ENCODE results near the gene GPSM1.
A peak's percentile ranks its signal among the peaks of the same experiment; 100 is the strongest.
"Not testable (repeated sequence)": the region's sequence is repeated elsewhere in the genome, so short reads cannot be mapped to it uniquely, and the experiment has no call there.

Gene GPSM1

GRCh38 chr9:136345281-136346156, 18.2 kb downstream of the GPSM1 start:
- H3K27me3 ChIP-seq (ENCODE audit: control insufficient read depth, insufficient read depth, low read length): no peaks in the 10 kb centered on the region
- H3K9me3 ChIP-seq (replicated peaks; ENCODE audit: low read length): no peaks in the 10 kb centered on the region
- H3K4me2 ChIP-seq (ENCODE audit: low read length): peak overlapping the region; percentile 60
- H3K4me3 ChIP-seq (ENCODE audit: low read length): peak overlapping the region; percentile 46
- peaks cover 39% of the 10 kb centered on the region for H3K4me1 ChIP-seq (ENCODE audit: control insufficient read depth, insufficient read depth, low read length)
- H3K9ac ChIP-seq (ENCODE audit: low read depth, low read length): peak overlapping the region; percentile 53
- peaks cover 25% of the 10 kb centered on the region for H3K36me3 ChIP-seq (ENCODE audit: insufficient read depth, low read length)

GRCh38 chr9:136346157-136346481, 18.8 kb downstream of the GPSM1 start:
- peak overlapping the region; percentile 46 for H3K4me3 ChIP-seq (ENCODE audit: low read length)
- H3K36me3 ChIP-seq (ENCODE audit: insufficient read depth, low read length): peaks cover 19% of the 10 kb centered on the region
- H3K4me1 ChIP-seq (ENCODE audit: control insufficient read depth, insufficient read depth, low read length): peaks cover 41% of the 10 kb centered on the region
- peak overlapping the region; percentile 53 for H3K9ac ChIP-seq (ENCODE audit: low read depth, low read length)
- no peaks in the 10 kb centered on the region for H3K9me3 ChIP-seq (replicated peaks; ENCODE audit: low read length)
- peak overlapping the region; percentile 60 for H3K4me2 ChIP-seq (ENCODE audit: low read length)
- no peaks in the 10 kb centered on the region for H3K27me3 ChIP-seq (ENCODE audit: control insufficient read depth, insufficient read depth, low read length)

DNA sequence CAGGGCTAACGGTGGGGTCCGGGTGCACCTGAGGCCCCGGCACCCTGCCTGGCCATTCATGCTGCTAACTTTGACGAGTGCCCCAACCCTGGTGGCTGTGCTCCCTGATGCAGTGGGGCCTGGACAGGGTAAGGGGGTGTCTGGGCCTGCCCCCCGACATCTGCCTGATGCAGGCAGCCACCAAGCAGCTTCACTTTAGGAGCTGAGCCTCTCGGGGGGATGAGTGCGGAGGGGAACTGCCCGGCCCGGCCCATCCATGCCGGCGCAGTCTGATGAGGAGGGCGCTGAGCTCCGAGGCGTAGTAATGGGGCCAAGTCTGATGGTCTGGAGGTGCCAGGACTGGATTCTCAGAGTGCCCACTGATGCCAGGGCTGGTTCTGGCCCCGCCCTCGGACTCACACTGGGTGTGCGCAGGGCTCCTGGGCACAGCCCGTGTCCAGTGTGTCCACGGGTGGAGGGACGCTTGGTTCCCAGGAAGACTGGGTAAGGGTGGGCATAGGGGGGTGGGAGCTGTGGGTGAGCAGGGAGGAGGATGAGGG, 19.7 kb downstream of the GPSM1 start:
- Histone ChIP-seq H3K4me2 (ENCODE audit: low read length) (peak overlapping the region; percentile 55), H3K27me3 (ENCODE audit: control insufficient read depth, insufficient read depth, low read length) (no peaks in the 10 kb centered on the region), H3K36me3 (ENCODE audit: insufficient read depth, low read length) (peaks cover 12% of the 10 kb centered on the region), H3K9me3 (replicated peaks; ENCODE audit: low read length) (no peaks in the 10 kb centered on the region), H3K9ac (ENCODE audit: low read depth, low read length) (no peak overlapping the region), H3K4me1 (ENCODE audit: control insufficient read depth, insufficient read depth, low read length) (peaks cover 47% of the 10 kb centered on the region), H3K4me3 (ENCODE audit: low read length) (no peak overlapping the region)

- Histone ChIP-seq H3K36me3 (ENCODE audit: insufficient read depth, low read length) (peaks cover 11% of the 10 kb centered on the region), H3K9me3 (replicated peaks; ENCODE audit: low read length) (no peaks in the 10 kb centered on the region), H3K4me1 (ENCODE audit: control insufficient read depth, insufficient read depth, low read length) (peaks cover 47% of the 10 kb centered on the region), H3K9ac (ENCODE audit: low read depth, low read length) (peak overlapping the region; percentile 24), H3K4me3 (ENCODE audit: low read length) (no peak overlapping the region), H3K27me3 (ENCODE audit: control insufficient read depth, insufficient read depth, low read length) (no peaks in the 10 kb centered on the region), H3K4me2 (ENCODE audit: low read length) (peak overlapping the region; percentile 55)
These were observed 20.3 kb downstream of the GPSM1 start for GRCh38 chr9:136347472-136348256.

GRCh38 chr9:136348691-136349090, 21.4 kb downstream of the GPSM1 start:
- Histone ChIP-seq H3K9ac (ENCODE audit: low read depth, low read length) (no peak overlapping the region), H3K27me3 (ENCODE audit: control insufficient read depth, insufficient read depth, low read length) (no peaks in the 10 kb centered on the region), H3K36me3 (ENCODE audit: insufficient read depth, low read length) (peaks cover 5% of the 10 kb centered on the region), H3K9me3 (replicated peaks; ENCODE audit: low read length) (no peaks in the 10 kb centered on the region), H3K4me3 (ENCODE audit: low read length) (no peak overlapping the region), H3K4me2 (ENCODE audit: low read length) (no peak overlapping the region), H3K4me1 (ENCODE audit: control insufficient read depth, insufficient read depth, low read length) (peaks cover 47% of the 10 kb centered on the region)

DNA sequence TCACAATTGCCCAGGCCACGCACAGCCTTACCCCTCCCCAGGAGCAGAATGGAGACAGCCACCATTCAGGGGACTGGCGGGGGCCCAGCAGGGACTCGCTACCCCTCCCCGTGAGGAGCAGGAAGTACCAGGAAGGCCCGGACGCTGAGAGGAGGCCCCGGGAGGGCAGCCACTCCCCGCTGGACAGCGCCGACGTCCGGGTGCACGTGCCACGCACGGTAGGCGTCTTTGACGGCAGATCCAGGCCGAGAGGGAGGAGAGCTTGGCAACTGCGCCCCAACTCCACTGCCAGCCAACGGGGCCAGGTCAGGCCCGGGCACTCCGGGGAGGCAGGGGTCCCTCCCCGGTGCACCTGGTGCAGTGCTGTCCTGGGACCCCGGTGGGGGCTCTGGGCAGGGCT, 22.2 kb downstream of the GPSM1 start:
- Histone ChIP-seq H3K4me2 (ENCODE audit: low read length) (no peak overlapping the region), H3K36me3 (ENCODE audit: insufficient read depth, low read length) (peaks cover 5% of the 10 kb centered on the region), H3K4me1 (ENCODE audit: control insufficient read depth, insufficient read depth, low read length) (peaks cover 51% of the 10 kb centered on the region), H3K4me3 (ENCODE audit: low read length) (no peak overlapping the region), H3K27me3 (ENCODE audit: control insufficient read depth, insufficient read depth, low read length) (no peaks in the 10 kb centered on the region), H3K9ac (ENCODE audit: low read depth, low read length) (no peak overlapping the region), H3K9me3 (replicated peaks; ENCODE audit: low read length) (no peaks in the 10 kb centered on the region)

DNA sequence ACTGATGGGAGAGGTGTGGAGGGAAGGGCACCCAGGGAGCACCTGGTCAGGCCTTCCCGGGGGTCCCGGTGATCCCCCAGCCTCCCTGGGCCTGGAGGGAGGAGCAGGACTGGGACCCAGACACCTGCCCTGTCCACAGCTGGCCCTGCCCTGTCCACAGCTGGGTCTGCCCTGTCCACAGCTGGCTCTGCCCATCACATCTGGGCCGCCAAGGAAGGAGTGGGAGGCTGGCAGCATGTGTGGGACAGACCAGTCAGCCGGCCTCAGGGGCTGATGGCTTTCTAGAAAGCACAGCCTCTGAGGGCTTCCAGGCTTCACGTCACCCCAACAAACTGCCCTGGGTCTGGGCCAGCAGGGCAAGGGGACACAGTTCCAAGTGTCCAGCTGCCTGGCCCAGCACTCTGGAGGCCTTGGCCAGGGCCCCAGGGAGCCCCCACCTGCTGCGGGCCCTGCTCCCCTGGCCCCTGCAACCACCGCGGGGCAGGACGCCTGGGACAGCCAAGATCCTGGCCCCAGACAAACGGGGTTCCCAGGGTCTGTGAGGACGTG, 24.0 kb downstream of the GPSM1 start:
- H3K9me3 ChIP-seq (replicated peaks; ENCODE audit: low read length): no peaks in the 10 kb centered on the region
- no peak overlapping the region for H3K4me2 ChIP-seq (ENCODE audit: low read length)
- H3K27me3 ChIP-seq (ENCODE audit: control insufficient read depth, insufficient read depth, low read length): no peaks in the 10 kb centered on the region
- no peak overlapping the region for H3K9ac ChIP-seq (ENCODE audit: low read depth, low read length)
- H3K4me1 ChIP-seq (ENCODE audit: control insufficient read depth, insufficient read depth, low read length): peaks cover 44% of the 10 kb centered on the region
- peaks cover 10% of the 10 kb centered on the region for H3K36me3 ChIP-seq (ENCODE audit: insufficient read depth, low read length)
- no peak overlapping the region for H3K4me3 ChIP-seq (ENCODE audit: low read length)

DNA sequence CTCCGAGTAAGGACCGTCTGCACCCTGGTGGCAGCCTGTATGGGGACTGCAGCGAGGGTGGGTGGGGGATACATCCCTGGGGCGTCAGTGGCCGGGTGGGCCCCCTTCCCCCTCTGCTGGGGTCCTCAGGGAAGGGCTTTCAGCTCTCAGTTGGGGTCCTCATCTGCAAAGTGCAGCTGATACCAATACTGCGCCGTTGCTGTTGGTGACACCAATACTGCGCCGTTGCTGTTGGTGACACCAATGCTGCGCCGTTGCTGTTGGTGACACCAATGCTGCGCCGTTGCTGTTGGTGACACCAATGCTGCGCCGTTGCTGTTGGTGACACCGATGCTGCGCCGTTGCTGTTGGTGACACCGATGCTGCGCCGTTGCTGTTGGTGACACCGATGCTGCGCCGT, 24.5 kb downstream of the GPSM1 start:
- not testable (repeated sequence) for H3K9me3 ChIP-seq (replicated peaks; ENCODE audit: low read length); H3K27me3 ChIP-seq (ENCODE audit: control insufficient read depth, insufficient read depth, low read length); H3K9ac ChIP-seq (ENCODE audit: low read depth, low read length); H3K4me3 ChIP-seq (ENCODE audit: low read length); H3K4me2 ChIP-seq (ENCODE audit: low read length)
- peaks cover 13% of the 10 kb centered on the region for H3K36me3 ChIP-seq (ENCODE audit: insufficient read depth, low read length)
- H3K4me1 ChIP-seq (ENCODE audit: control insufficient read depth, insufficient read depth, low read length): peaks cover 39% of the 10 kb centered on the region

DNA sequence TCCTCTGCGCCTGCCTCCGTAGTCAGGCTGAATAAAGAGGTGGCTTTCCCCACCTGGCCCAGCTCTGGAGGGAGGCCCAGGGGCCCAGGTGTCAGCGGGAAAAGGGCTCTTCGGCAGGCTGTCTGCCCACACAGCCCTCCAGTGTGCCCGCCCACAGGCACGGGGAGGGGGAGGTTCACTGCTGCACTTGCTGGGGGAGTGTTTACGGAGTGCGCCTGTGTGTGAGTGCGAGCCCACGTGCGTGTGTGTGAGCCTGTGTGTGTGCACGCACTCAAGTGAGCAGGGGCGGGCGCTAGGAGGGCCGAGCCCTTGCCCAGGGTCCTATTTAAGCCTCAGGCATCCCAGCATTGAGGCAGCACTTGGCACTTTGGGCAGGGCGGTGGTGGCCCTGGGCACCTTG, 25.3 kb downstream of the GPSM1 start:
- no peaks in the 10 kb centered on the region for H3K9me3 ChIP-seq (replicated peaks; ENCODE audit: low read length)
- no peak overlapping the region for H3K4me2 ChIP-seq (ENCODE audit: low read length)
- H3K4me3 ChIP-seq (ENCODE audit: low read length): no peak overlapping the region
- no peak overlapping the region for H3K9ac ChIP-seq (ENCODE audit: low read depth, low read length)
- H3K36me3 ChIP-seq (ENCODE audit: insufficient read depth, low read length): peaks cover 13% of the 10 kb centered on the region
- peaks cover 31% of the 10 kb centered on the region for H3K4me1 ChIP-seq (ENCODE audit: control insufficient read depth, insufficient read depth, low read length)
- H3K27me3 ChIP-seq (ENCODE audit: control insufficient read depth, insufficient read depth, low read length): no peaks in the 10 kb centered on the region

GRCh38 chr9:136353088-136353487, 25.7 kb downstream of the GPSM1 start:
- Histone ChIP-seq H3K9me3 (replicated peaks; ENCODE audit: low read length) (no peaks in the 10 kb centered on the region), H3K9ac (ENCODE audit: low read depth, low read length) (no peak overlapping the region), H3K36me3 (ENCODE audit: insufficient read depth, low read length) (peaks cover 17% of the 10 kb centered on the region), H3K4me3 (ENCODE audit: low read length) (no peak overlapping the region), H3K4me1 (ENCODE audit: control insufficient read depth, insufficient read depth, low read length) (peaks cover 27% of the 10 kb centered on the region), H3K27me3 (ENCODE audit: control insufficient read depth, insufficient read depth, low read length) (no peaks in the 10 kb centered on the region), H3K4me2 (ENCODE audit: low read length) (no peak overlapping the region)

DNA sequence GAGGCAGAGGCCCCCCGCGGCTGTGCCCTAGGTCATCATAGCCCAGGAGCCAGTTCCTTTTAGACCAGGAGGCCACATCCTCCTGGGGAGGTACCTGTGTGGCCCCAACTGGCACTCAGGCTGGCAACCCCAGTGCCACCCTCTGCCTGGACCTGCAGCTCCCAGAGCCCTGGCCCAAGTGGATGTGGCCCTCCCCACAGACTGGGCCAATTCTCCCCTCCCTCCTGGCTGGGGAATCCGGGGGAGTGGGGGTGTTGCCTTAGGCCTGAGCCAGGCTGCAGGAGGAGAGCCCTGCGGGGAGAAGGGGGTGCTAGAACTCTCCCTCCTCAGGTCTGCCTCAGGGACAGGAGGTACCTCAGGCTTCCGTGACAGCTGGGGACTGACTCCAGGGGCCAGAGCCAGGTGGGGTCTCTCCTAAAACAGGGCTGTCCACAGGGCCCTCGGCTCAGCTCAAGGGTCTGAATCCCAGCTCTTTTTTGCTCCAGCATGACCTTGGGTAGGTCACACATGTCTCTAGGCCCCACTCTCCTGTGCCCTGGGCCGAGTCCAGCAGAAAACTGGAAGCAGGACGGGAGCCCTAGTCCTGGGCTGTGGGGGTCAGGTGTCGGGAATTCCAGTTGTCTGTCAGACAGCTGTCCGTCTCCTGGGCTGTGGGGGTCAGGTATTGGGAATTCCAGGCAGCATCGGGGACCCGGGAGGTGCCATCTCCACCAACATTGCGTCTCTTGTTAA, 26.6 kb downstream of the GPSM1 start:
- Histone ChIP-seq H3K27me3 (ENCODE audit: control insufficient read depth, insufficient read depth, low read length) (no peaks in the 10 kb centered on the region), H3K4me2 (ENCODE audit: low read length) (no peak overlapping the region), H3K4me3 (ENCODE audit: low read length) (no peak overlapping the region), H3K36me3 (ENCODE audit: insufficient read depth, low read length) (peaks cover 24% of the 10 kb centered on the region), H3K9me3 (replicated peaks; ENCODE audit: low read length) (no peaks in the 10 kb centered on the region), H3K9ac (ENCODE audit: low read depth, low read length) (no peak overlapping the region), H3K4me1 (ENCODE audit: control insufficient read depth, insufficient read depth, low read length) (peaks cover 25% of the 10 kb centered on the region)

All from skeletal muscle satellite cell (primary cell).